Measurements from ENCODE around the gene KCTD20. TPM values are rescaled to one million over a fixed set of nuclear protein-coding genes. Genes with fewer than 3 reads are reported as not detected.

KCTD20 gene
- total and polyA plus RNA-seq, 9 of the 15 experiments (the other 6 are each of a cell fraction or from before 2014, with no cell fraction given) = 28.9 to 160 (median 70.6) TPM

- TF ChIP-seq EZH2 (IDR thresholded peaks at IDR 0.05; ENCODE audit: borderline replicate concordance, low read depth, low read length) = no peak
- TF ChIP-seq FOXK1 (CRISPR knock-in tag; IDR thresholded peaks at IDR 0.05; ENCODE audit: borderline replicate concordance) = no peak
- peak; percentile 16; the same call in 1 of the 2 replicates for TF ChIP-seq ZNF324 (CRISPR knock-in tag; IDR thresholded peaks at IDR 0.05)
- TF ChIP-seq SUPT5H (IDR thresholded peaks at IDR 0.05) = peak; percentile 93
- TF ChIP-seq SRSF7 (optimal IDR thresholded peaks at IDR 0.05; ENCODE audit: low read depth, low read length) = no peak
- TF ChIP-seq, protein P1, sequence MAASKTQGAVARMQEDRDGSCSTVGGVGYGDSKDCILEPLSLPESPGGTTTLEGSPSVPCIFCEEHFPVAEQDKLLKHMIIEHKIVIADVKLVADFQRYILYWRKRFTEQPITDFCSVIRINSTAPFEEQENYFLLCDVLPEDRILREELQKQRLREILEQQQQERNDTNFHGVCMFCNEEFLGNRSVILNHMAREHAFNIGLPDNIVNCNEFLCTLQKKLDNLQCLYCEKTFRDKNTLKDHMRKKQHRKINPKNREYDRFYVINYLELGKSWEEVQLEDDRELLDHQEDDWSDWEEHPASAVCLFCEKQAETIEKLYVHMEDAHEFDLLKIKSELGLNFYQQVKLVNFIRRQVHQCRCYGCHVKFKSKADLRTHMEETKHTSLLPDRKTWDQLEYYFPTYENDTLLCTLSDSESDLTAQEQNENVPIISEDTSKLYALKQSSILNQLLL (CRISPR knock-in tag; IDR thresholded peaks at IDR 0.05; ENCODE audit: borderline replicate concordance) = no peak
- TF ChIP-seq ZNF57 (CRISPR knock-in tag; IDR thresholded peaks at IDR 0.05) = no peak
- TF ChIP-seq, protein P2, sequence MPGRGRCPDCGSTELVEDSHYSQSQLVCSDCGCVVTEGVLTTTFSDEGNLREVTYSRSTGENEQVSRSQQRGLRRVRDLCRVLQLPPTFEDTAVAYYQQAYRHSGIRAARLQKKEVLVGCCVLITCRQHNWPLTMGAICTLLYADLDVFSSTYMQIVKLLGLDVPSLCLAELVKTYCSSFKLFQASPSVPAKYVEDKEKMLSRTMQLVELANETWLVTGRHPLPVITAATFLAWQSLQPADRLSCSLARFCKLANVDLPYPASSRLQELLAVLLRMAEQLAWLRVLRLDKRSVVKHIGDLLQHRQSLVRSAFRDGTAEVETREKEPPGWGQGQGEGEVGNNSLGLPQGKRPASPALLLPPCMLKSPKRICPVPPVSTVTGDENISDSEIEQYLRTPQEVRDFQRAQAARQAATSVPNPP (IDR thresholded peaks at IDR 0.05; ENCODE audit: borderline replicate concordance, insufficient read depth, insufficient read length) = no peak
- TF ChIP-seq, protein P3, sequence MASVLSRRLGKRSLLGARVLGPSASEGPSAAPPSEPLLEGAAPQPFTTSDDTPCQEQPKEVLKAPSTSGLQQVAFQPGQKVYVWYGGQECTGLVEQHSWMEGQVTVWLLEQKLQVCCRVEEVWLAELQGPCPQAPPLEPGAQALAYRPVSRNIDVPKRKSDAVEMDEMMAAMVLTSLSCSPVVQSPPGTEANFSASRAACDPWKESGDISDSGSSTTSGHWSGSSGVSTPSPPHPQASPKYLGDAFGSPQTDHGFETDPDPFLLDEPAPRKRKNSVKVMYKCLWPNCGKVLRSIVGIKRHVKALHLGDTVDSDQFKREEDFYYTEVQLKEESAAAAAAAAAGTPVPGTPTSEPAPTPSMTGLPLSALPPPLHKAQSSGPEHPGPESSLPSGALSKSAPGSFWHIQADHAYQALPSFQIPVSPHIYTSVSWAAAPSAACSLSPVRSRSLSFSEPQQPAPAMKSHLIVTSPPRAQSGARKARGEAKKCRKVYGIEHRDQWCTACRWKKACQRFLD (CRISPR knock-in tag; IDR thresholded peaks at IDR 0.05) = peak; percentile 97
- no peak for TF ChIP-seq KLF10 (CRISPR knock-in tag; IDR thresholded peaks at IDR 0.05)
- TF ChIP-seq XRCC4 (IDR thresholded peaks at IDR 0.05; ENCODE audit: extremely low read depth, insufficient read depth, insufficient read length) = no peak
- no peak for TF ChIP-seq TFE3 (CRISPR knock-in tag; IDR thresholded peaks at IDR 0.05)
- TF ChIP-seq POLR2AphosphoS2 (IDR thresholded peaks at IDR 0.05; ENCODE audit: low read length) = no peak
- no peak for TF ChIP-seq SMARCA5 (IDR thresholded peaks at IDR 0.05)
- no peak; the same call in none of the 2 replicates for TF ChIP-seq ZKSCAN8 (CRISPR knock-in tag; IDR thresholded peaks at IDR 0.05)
- TF ChIP-seq HMG20A (CRISPR knock-in tag; conservative IDR thresholded peaks at IDR 0.05) = no peak
- TF ChIP-seq TEAD4 (IDR thresholded peaks at IDR 0.05; ENCODE audit: low read length) = peak; percentile 55; the same call in 1 of the 2 replicates
- TF ChIP-seq TEAD4 (CRISPR knock-in tag; IDR thresholded peaks at IDR 0.05; ENCODE audit: borderline replicate concordance) = no peak
- TF ChIP-seq DPF2 (IDR thresholded peaks at IDR 0.05) = peak; percentile 73
- TF ChIP-seq CREBBP (IDR thresholded peaks at IDR 0.05; ENCODE audit: low read depth, low read length) = no peak
- TF ChIP-seq HEY1 (CRISPR knock-in tag; IDR thresholded peaks at IDR 0.05; ENCODE audit: borderline replicate concordance) = no peak
Measured at GRCh38 chr6:36442671-36443470, at the start of gene KCTD20, which contains the start of gene PXT1 (continued).
